ENCODE data around the gene B4GALT6. TPM values are rescaled to one million over a fixed set of nuclear protein-coding genes. Genes with fewer than 3 reads are reported as not detected.

Gene B4GALT6
- total RNA-seq, 1 experiment from 2014 or later, result 16.1 TPM

- TF ChIP-seq, protein P1, sequence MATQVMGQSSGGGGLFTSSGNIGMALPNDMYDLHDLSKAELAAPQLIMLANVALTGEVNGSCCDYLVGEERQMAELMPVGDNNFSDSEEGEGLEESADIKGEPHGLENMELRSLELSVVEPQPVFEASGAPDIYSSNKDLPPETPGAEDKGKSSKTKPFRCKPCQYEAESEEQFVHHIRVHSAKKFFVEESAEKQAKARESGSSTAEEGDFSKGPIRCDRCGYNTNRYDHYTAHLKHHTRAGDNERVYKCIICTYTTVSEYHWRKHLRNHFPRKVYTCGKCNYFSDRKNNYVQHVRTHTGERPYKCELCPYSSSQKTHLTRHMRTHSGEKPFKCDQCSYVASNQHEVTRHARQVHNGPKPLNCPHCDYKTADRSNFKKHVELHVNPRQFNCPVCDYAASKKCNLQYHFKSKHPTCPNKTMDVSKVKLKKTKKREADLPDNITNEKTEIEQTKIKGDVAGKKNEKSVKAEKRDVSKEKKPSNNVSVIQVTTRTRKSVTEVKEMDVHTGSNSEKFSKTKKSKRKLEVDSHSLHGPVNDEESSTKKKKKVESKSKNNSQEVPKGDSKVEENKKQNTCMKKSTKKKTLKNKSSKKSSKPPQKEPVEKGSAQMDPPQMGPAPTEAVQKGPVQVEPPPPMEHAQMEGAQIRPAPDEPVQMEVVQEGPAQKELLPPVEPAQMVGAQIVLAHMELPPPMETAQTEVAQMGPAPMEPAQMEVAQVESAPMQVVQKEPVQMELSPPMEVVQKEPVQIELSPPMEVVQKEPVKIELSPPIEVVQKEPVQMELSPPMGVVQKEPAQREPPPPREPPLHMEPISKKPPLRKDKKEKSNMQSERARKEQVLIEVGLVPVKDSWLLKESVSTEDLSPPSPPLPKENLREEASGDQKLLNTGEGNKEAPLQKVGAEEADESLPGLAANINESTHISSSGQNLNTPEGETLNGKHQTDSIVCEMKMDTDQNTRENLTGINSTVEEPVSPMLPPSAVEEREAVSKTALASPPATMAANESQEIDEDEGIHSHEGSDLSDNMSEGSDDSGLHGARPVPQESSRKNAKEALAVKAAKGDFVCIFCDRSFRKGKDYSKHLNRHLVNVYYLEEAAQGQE (IDR thresholded peaks at IDR 0.05; ENCODE audit: low read depth), result no peak
- TF ChIP-seq, protein P2, sequence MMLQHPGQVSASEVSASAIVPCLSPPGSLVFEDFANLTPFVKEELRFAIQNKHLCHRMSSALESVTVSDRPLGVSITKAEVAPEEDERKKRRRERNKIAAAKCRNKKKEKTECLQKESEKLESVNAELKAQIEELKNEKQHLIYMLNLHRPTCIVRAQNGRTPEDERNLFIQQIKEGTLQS (IDR thresholded peaks at IDR 0.05), result no peak
Measured at GRCh38 chr18:31590570-31590969, 93.8 kb downstream of the B4GALT6 start (continued).

GRCh38 chr18:31587529-31587928, 96.9 kb downstream of the B4GALT6 start:
- Histone ChIP-seq H4K20me1 (ENCODE audit: insufficient read depth) (no peaks in the 10 kb centered on the region), H3K27me3 (ENCODE audit: insufficient read depth, low read length) (no peaks in the 10 kb centered on the region), H3K36me3 (ENCODE audit: control insufficient read depth in 1 of 2, insufficient read depth in 2 of 2, low read length in 2 of 2) (no peaks in the 10 kb centered on the region), H3K4me2 (ENCODE audit: low read length) (no peak overlapping the region), H3K4me3 (replicated peaks in 1 of 2; ENCODE audit: low read depth in 1 of 2, low read length in 2 of 2) (no peak overlapping the region), H3K9me2 (ENCODE audit: insufficient read depth) (no peaks in the 10 kb centered on the region), H3K9ac (ENCODE audit: low read length) (no peak overlapping the region), H2AFZ (ENCODE audit: low read depth, low read length, poor library complexity, severe bottlenecking) (no peak overlapping the region), H3K9me3 (ENCODE audit: control insufficient read depth in 1 of 2, insufficient read depth in 1 of 2, low read depth in 1 of 2, low read length in 2 of 2) (no peaks in the 10 kb centered on the region), H3K79me2 (ENCODE audit: insufficient read depth, low read length) (no peaks in the 10 kb centered on the region), H3K4me1 (ENCODE audit: control insufficient read depth in 1 of 2, insufficient read depth in 2 of 2, low read length in 2 of 2) (no peaks in the 10 kb centered on the region), H3K27ac (ENCODE audit: low read depth, low read length) (no peak overlapping the region)
- BruUV-seq (replicated peaks), result no TSS peak
- DNase-seq (ENCODE audit: low read depth, low spot score) (no peak), ATAC-seq (no peak)
- intact Hi-C loops (cut with micrococcal nuclease), result no loop called here
- ChIA-PET RAD21 (ENCODE audit: low non-redundant PET in 1 of 2, low total read pairs in 2 of 2, uncharacterized antibody in 2 of 2, unreplicated experiment in 2 of 2) (no interaction called here), CTCF (no interaction called here), POLR2A (no interaction called here)
- TF ChIP-seq JUND (IDR thresholded peaks at IDR 0.05) (no peak), SRF (IDR thresholded peaks at IDR 0.05; ENCODE audit: low read depth) (no peak), EZH2 (IDR thresholded peaks at IDR 0.05) (no peak), ZNF274 (IDR thresholded peaks at IDR 0.05; ENCODE audit: low read depth, low read length) (no peak), SIN3A (IDR thresholded peaks at IDR 0.05; ENCODE audit: low read depth) (no peak), YY1 (IDR thresholded peaks at IDR 0.05; ENCODE audit: extremely low read depth, insufficient replicate concordance, low read depth, low read length) (no peak), POLR2AphosphoS5 (IDR thresholded peaks at IDR 0.05; ENCODE audit: low read depth, low read length) (no peak), FOSL1 (IDR thresholded peaks at IDR 0.05; ENCODE audit: low read depth) (no peak), TCF7L2 (IDR thresholded peaks at IDR 0.05; ENCODE audit: borderline replicate concordance, extremely low read depth, insufficient read depth, insufficient read length) (no peak), POLR2A (IDR thresholded peaks at IDR 0.05; ENCODE audit: borderline replicate concordance, extremely low read depth, insufficient read depth, insufficient read length) (no peak), CBX3 (IDR thresholded peaks at IDR 0.05; ENCODE audit: low read depth) (no peak), RAD21 (IDR thresholded peaks at IDR 0.05; ENCODE audit: low read depth) (no peak), ZBTB33 (IDR thresholded peaks at IDR 0.05; ENCODE audit: extremely low read depth, insufficient replicate concordance, low read length) (no peak), EZH2phosphoT487 (IDR thresholded peaks at IDR 0.05; ENCODE audit: borderline replicate concordance) (no peak)
- TF ChIP-seq, protein P3, sequence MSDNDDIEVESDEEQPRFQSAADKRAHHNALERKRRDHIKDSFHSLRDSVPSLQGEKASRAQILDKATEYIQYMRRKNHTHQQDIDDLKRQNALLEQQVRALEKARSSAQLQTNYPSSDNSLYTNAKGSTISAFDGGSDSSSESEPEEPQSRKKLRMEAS (IDR thresholded peaks at IDR 0.05), result no peak
- TF ChIP-seq, protein P2 (IDR thresholded peaks at IDR 0.05), result no peak
